PFSK-1 (cell line): ENCODE results near the gene SLC25A42.

Experiments used
- FOXP2 ChIP-seq: optimal IDR thresholded peaks from 2 replicates; pipeline ENCODE3; 2011; ENCODE audit warnings: borderline replicate concordance, control low read depth, inconsistent platforms; ENCODE audit not compliant: insufficient read depth; ENCODE audit errors: extremely low read length, extremely low read depth
- POLR2AphosphoS5 ChIP-seq: IDR thresholded peaks from 2 replicates; pipeline ENCODE4 v1.6.1; 2012; ENCODE audit warnings: low read depth, mild to moderate bottlenecking, control low read depth, low read length, moderate library complexity
- SIN3A ChIP-seq: IDR thresholded peaks from 2 replicates; pipeline ENCODE4 v1.6.1; 2012; ENCODE audit warnings: mild to moderate bottlenecking, low read length, moderate library complexity, borderline replicate concordance; ENCODE audit not compliant: insufficient read depth
- TAF1 ChIP-seq: IDR thresholded peaks from 2 replicates; pipeline ENCODE4 v1.6.1; 2012; ENCODE audit warnings: low read length, control low read depth, borderline replicate concordance; ENCODE audit not compliant: insufficient read depth
- TF ChIP-seq, protein P1 (sequence below), 2 experiments: IDR thresholded peaks; 2 replicates each; pipeline versions ENCODE4 v1.6.1 to v1.8.0; 2011 to 2012; ENCODE audit warnings: low read depth in 2 of 2, low read length in 2 of 2, control low read depth in 1 of 2, inconsistent platforms in 1 of 2, mild to moderate bottlenecking in 1 of 2, moderate library complexity in 1 of 2; ENCODE audit not compliant: insufficient read depth in 1 of 2

Gene SLC25A42

GRCh38 chr19:19095691-19096090 is 31.9 kb downstream of the SLC25A42 start:
- no peak for TF ChIP-seq TAF1
- TF ChIP-seq, protein P1, sequence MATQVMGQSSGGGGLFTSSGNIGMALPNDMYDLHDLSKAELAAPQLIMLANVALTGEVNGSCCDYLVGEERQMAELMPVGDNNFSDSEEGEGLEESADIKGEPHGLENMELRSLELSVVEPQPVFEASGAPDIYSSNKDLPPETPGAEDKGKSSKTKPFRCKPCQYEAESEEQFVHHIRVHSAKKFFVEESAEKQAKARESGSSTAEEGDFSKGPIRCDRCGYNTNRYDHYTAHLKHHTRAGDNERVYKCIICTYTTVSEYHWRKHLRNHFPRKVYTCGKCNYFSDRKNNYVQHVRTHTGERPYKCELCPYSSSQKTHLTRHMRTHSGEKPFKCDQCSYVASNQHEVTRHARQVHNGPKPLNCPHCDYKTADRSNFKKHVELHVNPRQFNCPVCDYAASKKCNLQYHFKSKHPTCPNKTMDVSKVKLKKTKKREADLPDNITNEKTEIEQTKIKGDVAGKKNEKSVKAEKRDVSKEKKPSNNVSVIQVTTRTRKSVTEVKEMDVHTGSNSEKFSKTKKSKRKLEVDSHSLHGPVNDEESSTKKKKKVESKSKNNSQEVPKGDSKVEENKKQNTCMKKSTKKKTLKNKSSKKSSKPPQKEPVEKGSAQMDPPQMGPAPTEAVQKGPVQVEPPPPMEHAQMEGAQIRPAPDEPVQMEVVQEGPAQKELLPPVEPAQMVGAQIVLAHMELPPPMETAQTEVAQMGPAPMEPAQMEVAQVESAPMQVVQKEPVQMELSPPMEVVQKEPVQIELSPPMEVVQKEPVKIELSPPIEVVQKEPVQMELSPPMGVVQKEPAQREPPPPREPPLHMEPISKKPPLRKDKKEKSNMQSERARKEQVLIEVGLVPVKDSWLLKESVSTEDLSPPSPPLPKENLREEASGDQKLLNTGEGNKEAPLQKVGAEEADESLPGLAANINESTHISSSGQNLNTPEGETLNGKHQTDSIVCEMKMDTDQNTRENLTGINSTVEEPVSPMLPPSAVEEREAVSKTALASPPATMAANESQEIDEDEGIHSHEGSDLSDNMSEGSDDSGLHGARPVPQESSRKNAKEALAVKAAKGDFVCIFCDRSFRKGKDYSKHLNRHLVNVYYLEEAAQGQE (IDR thresholded peaks at IDR 0.05; ENCODE audit: insufficient read depth in 1 of 2, low read depth in 2 of 2, low read length in 2 of 2): no peak
- TF ChIP-seq FOXP2: no peak
- TF ChIP-seq POLR2AphosphoS5: no peak
- TF ChIP-seq SIN3A: no peak

DNA sequence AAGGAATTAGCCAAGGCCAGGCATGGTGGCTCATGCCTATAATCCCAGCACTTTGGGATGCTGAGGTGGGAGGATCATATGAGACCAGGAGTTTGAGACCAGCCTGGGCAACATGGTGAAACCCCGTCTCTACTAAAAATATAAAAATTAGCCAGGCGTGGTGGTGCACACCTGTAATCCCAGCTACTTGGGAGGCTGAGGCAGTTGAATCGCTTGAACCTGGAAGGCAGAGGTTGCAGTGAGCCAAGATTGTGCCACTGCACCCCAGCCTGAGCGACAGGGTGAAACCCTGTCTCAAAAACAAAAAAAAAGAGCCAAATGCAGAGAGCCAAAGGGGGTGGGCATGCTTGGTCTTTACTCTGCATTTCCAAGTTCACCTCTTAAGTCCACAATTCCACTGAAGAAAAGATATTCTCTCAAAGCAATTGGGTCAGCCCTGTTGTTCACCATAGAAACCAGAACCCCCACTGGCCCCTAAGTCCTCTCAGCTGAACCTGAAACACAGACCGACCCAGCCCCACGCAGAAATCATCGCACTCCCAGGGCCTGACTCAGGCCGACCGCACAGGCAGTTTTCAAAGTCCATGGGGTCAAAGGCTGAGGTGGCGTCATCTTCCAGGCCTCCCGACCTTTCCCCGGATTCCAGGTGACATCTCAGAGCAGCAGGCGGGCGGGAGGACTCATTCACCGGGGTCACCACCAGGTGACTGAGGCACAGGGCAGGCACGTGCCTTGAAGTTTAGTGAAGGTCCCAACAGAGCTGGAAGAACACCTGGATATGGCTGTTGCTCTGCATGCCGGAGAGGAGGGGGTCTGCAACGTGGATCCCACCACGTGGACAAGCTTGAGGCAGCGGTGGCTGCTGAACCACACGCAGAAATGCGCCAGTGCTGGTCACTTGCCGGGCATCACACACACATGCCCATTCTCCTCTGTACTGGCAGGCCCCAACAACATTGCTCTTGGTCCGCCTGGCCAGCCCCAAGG is 33.1 kb downstream of the SLC25A42 start:
- TF ChIP-seq FOXP2: no peak

DNA sequence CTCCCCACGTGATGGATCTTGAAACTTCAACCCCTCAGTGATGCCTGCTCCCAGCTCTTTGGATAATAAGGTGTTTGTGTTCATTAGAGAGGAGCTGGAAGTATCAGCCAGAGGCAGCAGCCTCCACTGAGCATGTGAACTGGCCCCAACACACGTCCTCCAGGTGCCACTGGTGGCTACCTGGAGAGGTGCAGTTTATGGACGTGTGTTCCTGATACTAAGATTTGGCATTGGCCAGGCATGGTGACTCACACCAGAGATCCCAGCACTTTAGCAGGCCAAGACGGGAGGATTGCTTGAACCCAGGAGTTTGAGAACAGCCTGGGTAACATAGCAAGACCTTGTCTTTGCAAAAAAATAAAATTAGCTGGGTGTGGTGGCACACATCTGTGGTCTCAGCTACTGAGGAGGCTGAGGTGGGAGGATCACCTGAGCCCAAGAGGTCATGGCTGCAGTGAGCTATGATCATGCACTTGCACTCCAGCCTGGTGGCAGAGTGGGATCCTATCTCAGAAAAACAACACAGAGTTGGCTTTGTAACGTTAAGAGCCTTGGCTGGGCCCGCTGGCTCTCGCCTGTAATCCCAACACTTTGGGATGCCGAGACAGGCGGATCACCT is 34.4 kb downstream of the SLC25A42 start:
- no peak for TF ChIP-seq POLR2AphosphoS5
- TF ChIP-seq, protein P1 (IDR thresholded peaks at IDR 0.05; ENCODE audit: insufficient read depth in 1 of 2, low read depth in 2 of 2, low read length in 2 of 2): no peak
- no peak for TF ChIP-seq TAF1
- TF ChIP-seq FOXP2: no peak
- TF ChIP-seq SIN3A: no peak

DNA sequence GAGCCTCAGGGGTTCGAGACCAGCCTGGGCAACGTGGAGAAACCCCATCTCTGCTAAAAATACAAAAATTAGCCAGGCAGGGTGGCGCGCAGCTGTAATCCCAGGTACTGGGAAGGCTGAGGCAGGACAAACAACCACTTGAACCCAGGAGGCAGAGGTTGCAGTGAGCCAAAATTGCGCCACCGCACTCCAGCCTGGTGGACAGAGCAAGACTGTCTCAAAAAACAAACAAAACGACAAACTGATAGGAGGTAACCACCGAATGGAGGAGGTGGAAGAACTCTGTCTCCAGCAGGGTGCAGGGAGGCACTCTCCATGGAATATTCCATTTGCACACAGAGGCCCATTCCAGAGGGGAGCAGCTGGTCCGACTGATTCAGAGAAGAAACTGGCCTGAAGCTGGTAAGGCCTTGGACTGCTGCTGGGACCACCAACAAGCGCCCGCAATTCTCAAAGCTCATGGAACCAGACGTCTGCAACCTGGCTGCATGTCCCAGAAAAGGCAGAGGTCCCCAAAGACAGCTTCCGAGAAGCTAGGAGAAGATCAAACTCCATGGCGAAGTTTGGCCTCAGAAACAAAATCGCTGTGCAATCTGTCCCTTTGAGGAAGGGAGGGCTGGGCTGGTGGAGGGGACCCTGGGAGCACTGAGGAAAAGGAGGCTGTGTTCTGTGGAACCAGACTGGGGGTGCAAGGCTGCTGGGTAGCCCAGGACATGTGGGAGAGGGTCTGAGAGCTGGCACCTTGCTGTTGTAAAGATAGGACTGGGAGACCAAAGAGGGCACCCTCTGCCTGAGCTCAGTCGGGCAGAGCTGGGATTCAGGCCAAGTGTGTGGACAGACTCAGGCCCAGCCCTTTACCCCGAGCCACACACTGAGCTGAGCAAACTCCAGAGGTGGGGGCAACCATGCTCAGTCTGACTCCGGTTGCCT is 35.2 kb downstream of the SLC25A42 start:
- no peak for TF ChIP-seq SIN3A

- TF ChIP-seq SIN3A (no peak), POLR2AphosphoS5 (no peak), TAF1 (no peak), FOXP2 (no peak)
- TF ChIP-seq, protein P1 (IDR thresholded peaks at IDR 0.05; ENCODE audit: insufficient read depth in 1 of 2, low read depth in 2 of 2, low read length in 2 of 2): no peak
Measured at GRCh38 chr19:19101540-19101939, 37.7 kb downstream of the SLC25A42 start.

- TF ChIP-seq POLR2AphosphoS5 (no peak), SIN3A (no peak), TAF1 (no peak), FOXP2 (no peak)
- TF ChIP-seq, protein P1 (IDR thresholded peaks at IDR 0.05; ENCODE audit: insufficient read depth in 1 of 2, low read depth in 2 of 2, low read length in 2 of 2): no peak
Measured at GRCh38 chr19:19103167-19103566, 39.4 kb downstream of the SLC25A42 start.
